HCT116 (cell line): Measurements from ENCODE around the gene EIF4E2. TPM values are rescaled to one million over a fixed set of nuclear protein-coding genes. Genes with fewer than 3 reads are reported as not detected.

Experiments used
- ATAC-seq: fragments of 200-7000 bp; cut with Tn5 transposase; 2 replicates; pipeline ENCODE4 v1.9.1; 2020; ENCODE audit warnings: mild to moderate bottlenecking, moderate library complexity
- BruUV-seq: library from RNA; stranded (reverse); fragments of 400-500 nt; replicated peaks from 2 replicates; lab custom pipeline; 2021; lab: Mats Ljungman, UMichigan
- CTCF ChIA-PET: fragments of 300-600 bp; sonication (Branson Sonifier 250); formaldehyde crosslinking; loops from one replicate; lab custom pipeline; 2021; ENCODE audit warnings: antibody characterized with exemption; lab: Charles Lee
- POLR2A ChIA-PET: fragments of 300-600, 350-600 bp; sonication (Branson Sonifier 250); formaldehyde crosslinking; loops from one replicate; lab custom pipeline; 2021; ENCODE audit warnings: antibody characterized with exemption; lab: Charles Lee
- RAD21 ChIA-PET, 2 experiments: fragments of 300-600 bp; sonication (Branson Sonifier 250); formaldehyde crosslinking; loops; one replicate each; lab custom pipeline; 2023; ENCODE audit warnings: low total read pairs in 2 of 2; ENCODE audit not compliant: uncharacterized antibody in 2 of 2, unreplicated experiment in 2 of 2, low non-redundant PET in 1 of 2; lab: Charles Lee
- DNase-seq: peaks from one replicate; pipeline ENCODE4 v3.0.0-alpha.2; 2010; ENCODE audit warnings: low read depth, low spot score
- H2AFZ ChIP-seq: fragments of 200-600 bp; shearing (Covaris generic), sonication (generic); 2 replicates; pipeline ENCODE4 v1.6.1; 2017; ENCODE audit warnings: low read depth, mixed run types, mixed read lengths, antibody characterized with exemption, low read length; ENCODE audit not compliant: poor library complexity, severe bottlenecking
- H3K27ac ChIP-seq: 2 replicates; pipeline ENCODE4 v1.5.1; 2012; ENCODE audit warnings: low read depth, low read length
- H3K27me3 ChIP-seq: fragments of 200-600 bp; sonication (generic); 2 replicates; pipeline ENCODE4 v1.6.1; 2016; ENCODE audit warnings: mixed run types, low read length, mixed read lengths; ENCODE audit not compliant: insufficient read depth
- H3K36me3 ChIP-seq, 2 experiments: fragments of 200-500 bp in 1 of 2; fragments of 200-600 bp in 1 of 2; sonication (Bioruptor generic) in 1 of 2; sonication (generic) in 1 of 2; 2 replicates each; pipeline versions ENCODE4 v1.5.1 to v1.6.1; 2014 to 2016; ENCODE audit warnings: low read length in 2 of 2, inconsistent platforms in 1 of 2, mixed read lengths in 1 of 2, mixed run types in 1 of 2; ENCODE audit not compliant: insufficient read depth in 2 of 2, control insufficient read depth in 1 of 2
- H3K4me1 ChIP-seq, 2 experiments: fragments of 200-600 bp in 1 of 2; sonication (generic) in 1 of 2; 2 replicates each; pipeline versions ENCODE4 v1.5.1 to v1.6.1; 2012 to 2017; ENCODE audit warnings: low read length in 2 of 2, inconsistent platforms in 1 of 2, mild to moderate bottlenecking in 1 of 2, mixed read lengths in 1 of 2, mixed run types in 1 of 2, moderate library complexity in 1 of 2; ENCODE audit not compliant: insufficient read depth in 2 of 2, control insufficient read depth in 1 of 2
- H3K4me2 ChIP-seq: fragments of 200-600 bp; sonication (generic); 2 replicates; pipeline ENCODE4 v1.6.1; 2017; ENCODE audit warnings: mixed run types, low read length, mixed read lengths
- H3K4me3 ChIP-seq, 2 experiments: fragments of 200-600 bp in 1 of 2; sonication (generic) in 1 of 2; replicated peaks in 1 of 2; 2 replicates each; pipeline ENCODE4 v1.5.1; 2011 to 2016; ENCODE audit warnings: low read length in 2 of 2, control low read depth in 1 of 2, low read depth in 1 of 2, mild to moderate bottlenecking in 1 of 2, mixed read lengths in 1 of 2, mixed run types in 1 of 2
- H3K79me2 ChIP-seq: fragments of 200-600 bp; sonication (generic); 2 replicates; pipeline ENCODE4 v1.6.1; 2017; ENCODE audit warnings: mild to moderate bottlenecking, mixed run types, low read length, moderate library complexity, mixed read lengths; ENCODE audit not compliant: insufficient read depth
- H3K9ac ChIP-seq: fragments of 200-600 bp; sonication (generic); 2 replicates; pipeline ENCODE4 v1.6.1; 2016; ENCODE audit warnings: low read length, mixed read lengths
- H3K9me2 ChIP-seq: fragments of 200-600 bp; sonication (generic), shearing (Covaris generic); 2 replicates; pipeline ENCODE4 v1.6.1; 2017; ENCODE audit warnings: mixed run types, mild to moderate bottlenecking, moderate library complexity; ENCODE audit not compliant: insufficient read depth
- H3K9me3 ChIP-seq, 2 experiments: fragments of 200-500 bp in 1 of 2; fragments of 200-600 bp in 1 of 2; sonication (Bioruptor generic) in 1 of 2; sonication (generic) in 1 of 2; 2 replicates each; pipeline ENCODE4 v1.6.1; 2014 to 2017; ENCODE audit warnings: low read length in 2 of 2, mixed read lengths in 2 of 2, inconsistent platforms in 1 of 2, low read depth in 1 of 2, mild to moderate bottlenecking in 1 of 2, mixed run types in 1 of 2, moderate library complexity in 1 of 2; ENCODE audit not compliant: control insufficient read depth in 1 of 2, insufficient read depth in 1 of 2
- H4K20me1 ChIP-seq: fragments of 200-600 bp; sonication (generic), shearing (Covaris generic); 2 replicates; pipeline ENCODE4 v1.6.1; 2017; ENCODE audit warnings: mixed run types, mild to moderate bottlenecking, moderate library complexity; ENCODE audit not compliant: insufficient read depth
- CBX3 ChIP-seq: IDR thresholded peaks from 2 replicates; pipeline ENCODE4 v1.6.1; 2012; ENCODE audit warnings: low read depth
- CEBPB ChIP-seq: IDR thresholded peaks from 2 replicates; pipeline ENCODE4 v1.6.1; 2012; ENCODE audit warnings: low read depth
- CTCF ChIP-seq, 3 experiments: fragments of 200-600 bp in 1 of 3; sonication (generic) in 1 of 3; IDR thresholded peaks in 2 of 3; conservative IDR thresholded peaks in 1 of 3; 2 replicates each; pipeline ENCODE4 v1.5.1; 2012 to 2017; ENCODE audit warnings: low read depth in 2 of 3, low read length in 2 of 3, antibody characterized with exemption in 1 of 3, borderline replicate concordance in 1 of 3, control low read depth in 1 of 3, mild to moderate bottlenecking in 1 of 3, mixed read lengths in 1 of 3, mixed run types in 1 of 3, moderate library complexity in 1 of 3; ENCODE audit not compliant: insufficient read depth in 1 of 3
- ELF1 ChIP-seq: IDR thresholded peaks from 2 replicates; pipeline ENCODE4 v1.6.1; 2012; ENCODE audit warnings: low read depth, borderline replicate concordance
- EZH2 ChIP-seq: fragments of 200-600 bp; sonication (generic); IDR thresholded peaks from 2 replicates; pipeline ENCODE4 v1.6.1; 2017; ENCODE audit warnings: antibody characterized with exemption, mixed run types
- EZH2phosphoT487 ChIP-seq: fragments of 200-600 bp; IDR thresholded peaks from 2 replicates; pipeline ENCODE4 v1.6.1; 2018; ENCODE audit warnings: antibody characterized with exemption, borderline replicate concordance
- FOSL1 ChIP-seq: IDR thresholded peaks from 2 replicates; pipeline ENCODE4 v1.6.1; 2012; ENCODE audit warnings: low read depth
- JUND ChIP-seq: IDR thresholded peaks from 2 replicates; pipeline ENCODE4 v1.6.1; 2012
- POLR2AphosphoS5 ChIP-seq: IDR thresholded peaks from 2 replicates; pipeline ENCODE4 v1.6.1; 2011; ENCODE audit warnings: mild to moderate bottlenecking, low read depth, low read length, moderate library complexity
- RAD21 ChIP-seq: IDR thresholded peaks from 2 replicates; pipeline ENCODE4 v1.6.1; 2012; ENCODE audit warnings: low read depth, mild to moderate bottlenecking
- REST ChIP-seq: IDR thresholded peaks from 2 replicates; pipeline ENCODE4 v1.6.1; 2012; ENCODE audit warnings: low read depth
- SP1 ChIP-seq: IDR thresholded peaks from 2 replicates; pipeline ENCODE4 v1.6.1; 2012; ENCODE audit warnings: low read depth
- SRF ChIP-seq: IDR thresholded peaks from 2 replicates; pipeline ENCODE4 v1.6.1; 2012; ENCODE audit warnings: low read depth
- ZBTB33 ChIP-seq: IDR thresholded peaks from 2 replicates; pipeline ENCODE4 v1.6.1; 2011; ENCODE audit warnings: mild to moderate bottlenecking, low read length, moderate library complexity; ENCODE audit not compliant: insufficient replicate concordance; ENCODE audit errors: extremely low read depth
- ZFX ChIP-seq: fragments of 450-650 bp; IDR thresholded peaks from 2 replicates; pipeline ENCODE4 v1.6.1; 2017
- intact Hi-C: fragments of 100-400 bp; cut with micrococcal nuclease; formaldehyde crosslinking; loops from 2 replicates; pipeline ENCODE4 v1.10.0; 2022
- total RNA-seq: library from RNA; stranded (reverse); gene quantifications from one replicate; pipeline ENCODE4 v1.2.1, GENCODE V29; 2021; ENCODE audit not compliant: unreplicated experiment
- TF ChIP-seq, protein P1 (sequence below): IDR thresholded peaks from 2 replicates; pipeline ENCODE4 v1.6.1; 2012

EIF4E2 gene
- total RNA-seq, 1 experiment from 2014 or later, result 58.6 TPM

DNA sequence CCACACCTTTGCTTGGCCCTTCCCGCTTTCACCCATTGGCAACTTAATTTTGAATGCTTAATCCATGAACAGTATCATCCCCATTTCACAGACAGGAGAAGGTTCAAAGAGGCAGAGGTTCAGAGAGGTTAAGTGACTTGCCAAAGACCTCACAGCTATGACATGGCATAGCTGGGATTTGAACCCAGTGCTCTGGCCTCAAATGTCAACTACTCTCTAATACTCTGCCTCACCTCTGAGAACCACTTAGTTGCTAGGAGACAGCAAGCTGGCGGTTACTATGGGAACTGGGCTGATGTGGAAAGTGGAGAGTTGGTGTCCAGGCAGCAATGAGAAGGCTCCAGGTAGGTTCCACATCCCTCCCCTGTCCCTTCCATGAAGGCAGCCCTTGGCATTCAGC is 46.1 kb upstream of the EIF4E2 start:
- 0 out of 2 replicates have a peak, but pooled peaks have one; percentile 33 for ATAC-seq

More for the DNA sequence above, 46.1 kb upstream of the EIF4E2 start:
- no peaks in the 10 kb centered on the region for H3K9me3 ChIP-seq
- H2AFZ ChIP-seq, result no peak overlapping the region
- no peaks in the 10 kb centered on the region for H3K4me1 ChIP-seq
- no peak for DNase-seq
- ChIA-PET CTCF (no interaction called here), POLR2A (no interaction called here), RAD21 (no interaction called here)
- H3K79me2 ChIP-seq, result no peaks in the 10 kb centered on the region
- H3K4me3 ChIP-seq, result no peak overlapping the region
- no peaks in the 10 kb centered on the region for H3K9me2 ChIP-seq
- H4K20me1 ChIP-seq, result no peaks in the 10 kb centered on the region
- TF ChIP-seq POLR2AphosphoS5 (no peak), EZH2 (no peak), ZBTB33 (no peak), SP1 (no peak), ZFX (no peak), RAD21 (no peak), SRF (no peak), ELF1 (no peak), REST (no peak), FOSL1 (no peak), JUND (no peak), CTCF (IDR thresholded peaks at IDR 0.05 in 2 of 3, conservative IDR thresholded peaks at IDR 0.05 in 1 of 3; ENCODE audit: borderline replicate concordance in 1 of 3, insufficient read depth in 1 of 3, low read depth in 2 of 3, low read length in 2 of 3) (no peak), CEBPB (no peak), EZH2phosphoT487 (no peak), CBX3 (no peak)
- TF ChIP-seq, protein P1, sequence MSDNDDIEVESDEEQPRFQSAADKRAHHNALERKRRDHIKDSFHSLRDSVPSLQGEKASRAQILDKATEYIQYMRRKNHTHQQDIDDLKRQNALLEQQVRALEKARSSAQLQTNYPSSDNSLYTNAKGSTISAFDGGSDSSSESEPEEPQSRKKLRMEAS, result no peak
- no TSS peak for BruUV-seq
- intact Hi-C loops, result no loop called here
- no peaks in the 10 kb centered on the region for H3K36me3 ChIP-seq
- no peak overlapping the region for H3K4me2 ChIP-seq
- no peak overlapping the region for H3K9ac ChIP-seq
- H3K27me3 ChIP-seq, result no peaks in the 10 kb centered on the region
- H3K27ac ChIP-seq, result no peak overlapping the region
